Measurements from ENCODE around the gene PRKD2. TPM values are rescaled to one million over a fixed set of nuclear protein-coding genes. Genes with fewer than 3 reads are reported as not detected.

PRKD2 gene
- total and polyA plus RNA-seq, 10 of the 15 experiments (the other 5 are each of a cell fraction or from before 2014, with no cell fraction given) = 2.3 to 98.8 (median 32.9) TPM

GRCh38 chr19:46748325-46749109, 31.6 kb upstream of the PRKD2 start (continued):
- TF ChIP-seq ZBTB11 (CRISPR knock-in tag; IDR thresholded peaks at IDR 0.05) (no peak), RBBP5 (conservative IDR thresholded peaks at IDR 0.05) (no peak)

DNA sequence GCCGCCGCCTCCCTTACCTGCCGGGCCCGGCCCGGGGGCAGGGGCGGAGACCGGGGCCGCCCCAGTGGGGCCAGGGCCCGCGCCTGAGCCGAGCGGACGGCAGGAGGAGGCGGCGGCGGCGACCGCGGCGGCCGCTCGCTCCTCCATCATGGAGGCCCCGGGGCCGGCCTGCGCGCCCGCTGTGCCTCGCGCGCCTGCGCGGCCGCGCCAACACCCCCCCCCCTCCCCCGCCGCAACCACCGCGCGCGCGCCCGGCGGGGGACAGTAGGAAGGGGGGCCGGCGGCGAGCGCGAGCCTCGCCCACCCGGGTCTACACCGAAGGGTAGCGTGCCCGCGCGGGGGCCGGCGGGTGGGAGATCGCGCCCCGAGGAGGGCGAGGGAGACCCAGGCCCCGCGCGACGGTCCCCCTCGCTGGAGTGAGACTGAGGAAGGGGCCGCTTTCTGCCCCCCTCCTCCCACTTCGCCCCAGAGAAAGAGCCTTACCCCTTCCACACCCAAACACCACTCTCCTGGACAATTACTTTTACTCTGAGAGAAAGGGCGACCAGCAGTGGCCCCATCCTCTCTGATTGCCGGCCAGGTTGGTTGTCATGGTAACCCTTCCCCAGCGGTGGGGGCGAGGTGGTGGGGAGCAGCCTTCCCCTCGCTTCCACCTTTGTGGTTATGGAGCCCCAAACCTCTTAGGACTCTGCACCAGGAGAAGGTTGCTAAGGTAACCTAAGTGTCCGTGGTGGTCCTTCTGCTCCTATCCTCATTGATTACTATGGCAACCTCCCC, 29.6 kb upstream of the PRKD2 start, which contains the start of gene STRN4:
STRN4 (minus strand) TSS at position 170 of the 777 bp plus-strand sequence; CDS start at position 150, 20 bp downstream.
- H4K20me1 ChIP-seq (ENCODE audit: control insufficient read depth, insufficient read depth) = no peaks in the 10 kb centered on the region
- no peak for FAIRE-seq
- CTCF ChIA-PET = interaction anchor here (0.6 to 1.2 kb wide), 2 partner anchors 104 to 135 kb away, joined by 3 to 4 read pairs; partner anchors contain the start of gene AP2S1
- intact Hi-C loops (cut with micrococcal nuclease; ENCODE audit: unreplicated experiment) (no loop called here), in situ Hi-C loops (cut with MboI) (no loop called here)
- H3K27ac ChIP-seq (ENCODE audit: control insufficient read depth, insufficient read depth) = peak within 1 kb of the TSS; percentile 83
- H3K27me3 ChIP-seq (replicated peaks in 1 of 2; ENCODE audit: control insufficient read depth in 2 of 2, insufficient read depth in 2 of 2, low read length in 1 of 2) = no peaks in the 10 kb centered on the region
- BruUV-seq (replicated peaks) = no TSS peak
- H3K9ac ChIP-seq (ENCODE audit: control insufficient read depth, insufficient read depth, low read length) = peak within 1 kb of the TSS; percentile 91
- POLR2A ChIA-PET = interaction anchor here (0.5 to 0.6 kb wide), 2 partner anchors 94 to 210 kb away, joined by 3 to 7 read pairs; no protein-coding TSS in a partner anchor
- RAD21 ChIA-PET (ENCODE audit: unreplicated experiment) = interaction anchor here (1.2 to 1.9 kb wide), 2 partner anchors 28 to 33 kb away, joined by 4 to 9 read pairs; no protein-coding TSS in a partner anchor
- peaks cover 2 to 3% of the 10 kb centered on the region in 2 experiments; a peak in 1 of 4 replicates for H3K36me3 ChIP-seq (ENCODE audit: control insufficient read depth in 2 of 2, insufficient read depth in 2 of 2, low read length in 1 of 2)
- H3K79me2 ChIP-seq (ENCODE audit: control insufficient read depth, insufficient read depth, low read length) = peaks cover 53% of the 10 kb centered on the region
- peak; percentile 49 for ATAC-seq
- peak within 1 kb of the TSS; percentile 88 for H3K4me2 ChIP-seq (ENCODE audit: control insufficient read depth, insufficient read depth)
- peak within 1 kb of the TSS; percentile 76 for H2AFZ ChIP-seq (ENCODE audit: control insufficient read depth, low read depth, low read length)
- peaks cover 17% of the 10 kb centered on the region for H3K4me1 ChIP-seq (ENCODE audit: control insufficient read depth, insufficient read depth, low read length)
- DNase-seq (ENCODE audit: low read depth, low spot score) = no peak
- H3K4me3 ChIP-seq = peak within 1 kb of the TSS; percentile 100
- SMC1A ChIA-PET (ENCODE audit: uncharacterized antibody, unreplicated experiment) = no interaction called here
- H3K9me3 ChIP-seq (replicated peaks; ENCODE audit: control insufficient read depth, insufficient read depth, low read length) = no peaks in the 10 kb centered on the region
- WGBS (ENCODE audit: insufficient coverage, insufficient replicate concordance, low lambda C conversion rate, missing lambda C conversion rate) = 2% methylated on average over 28 of the region's 74 CpGs
- TF ChIP-seq ZNF217 (IDR thresholded peaks at IDR 0.05) (0 out of 2 replicates have a peak, but pooled peaks have one; percentile 53), POLR2A (IDR thresholded peaks at IDR 0.05; ENCODE audit: low read depth, low read length) (peak; percentile 66), BMI1 (IDR thresholded peaks at IDR 0.05; ENCODE audit: borderline replicate concordance) (peak; percentile 96), SRF (IDR thresholded peaks at IDR 0.05; ENCODE audit: low read depth in 2 of 2, low read length in 2 of 2) (no peak), NFYB (IDR thresholded peaks at IDR 0.05; ENCODE audit: insufficient read depth, low read depth, low read length) (no peak), SIX5 (IDR thresholded peaks at IDR 0.05; ENCODE audit: low read depth, low read length, severe bottlenecking) (no peak), TAF1 (IDR thresholded peaks at IDR 0.05; ENCODE audit: borderline replicate concordance, low read depth, low read length) (0 out of 2 replicates have a peak, but pooled peaks have one; percentile 22), CBX5 (IDR thresholded peaks at IDR 0.05; ENCODE audit: low read depth) (no peak), FOS (IDR thresholded peaks at IDR 0.05; ENCODE audit: borderline replicate concordance, extremely low read depth, insufficient read length) (no peak), HDAC2 (IDR thresholded peaks at IDR 0.05) (no peak), JUND (IDR thresholded peaks at IDR 0.05; ENCODE audit: low read depth, low read length) (no peak), GATAD2B (conservative IDR thresholded peaks at IDR 0.05; ENCODE audit: low read depth) (peak; percentile 69), SMC3 (IDR thresholded peaks at IDR 0.05; ENCODE audit: borderline replicate concordance, low read length) (no peak)
- TF ChIP-seq, protein P1, sequence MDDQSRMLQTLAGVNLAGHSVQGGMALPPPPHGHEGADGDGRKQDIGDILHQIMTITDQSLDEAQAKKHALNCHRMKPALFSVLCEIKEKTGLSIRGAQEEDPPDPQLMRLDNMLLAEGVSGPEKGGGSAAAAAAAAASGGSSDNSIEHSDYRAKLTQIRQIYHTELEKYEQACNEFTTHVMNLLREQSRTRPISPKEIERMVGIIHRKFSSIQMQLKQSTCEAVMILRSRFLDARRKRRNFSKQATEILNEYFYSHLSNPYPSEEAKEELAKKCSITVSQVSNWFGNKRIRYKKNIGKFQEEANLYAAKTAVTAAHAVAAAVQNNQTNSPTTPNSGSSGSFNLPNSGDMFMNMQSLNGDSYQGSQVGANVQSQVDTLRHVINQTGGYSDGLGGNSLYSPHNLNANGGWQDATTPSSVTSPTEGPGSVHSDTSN (IDR thresholded peaks at IDR 0.05; ENCODE audit: insufficient replicate concordance, low read depth, low read length) = no peak

Measured in GM12878 (cell line).